ENCODE data around the gene PRSS12.
A peak's percentile ranks its signal among the peaks of the same experiment; 100 is the strongest.
"Not testable (repeated sequence)": the region's sequence is repeated elsewhere in the genome, so short reads cannot be mapped to it uniquely, and the experiment has no call there.

Gene PRSS12

DNA sequence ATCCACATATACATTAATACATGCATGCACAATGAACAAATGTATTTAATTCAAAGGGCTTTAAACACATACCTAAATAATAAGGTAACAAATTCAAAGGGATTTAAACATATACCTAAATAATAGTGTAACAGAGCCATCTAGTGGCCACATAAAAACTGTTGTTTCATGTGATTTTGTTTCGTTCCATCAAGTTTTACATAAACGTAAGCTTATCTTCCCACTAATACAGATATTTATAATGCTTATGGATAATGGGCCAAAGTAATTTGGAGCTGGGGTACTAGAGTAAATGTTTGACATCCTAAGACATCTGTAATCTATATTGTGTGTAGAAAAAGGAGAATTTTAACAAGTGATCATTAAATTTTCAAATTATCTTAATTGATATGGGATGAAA, 82.3 kb downstream of the PRSS12 start:
- DNase-seq = no peak
- H3K4me1 ChIP-seq (ENCODE audit: control insufficient read depth, insufficient read depth, low read length, poor library complexity, severe bottlenecking) = no peaks in the 10 kb centered on the region

DNA sequence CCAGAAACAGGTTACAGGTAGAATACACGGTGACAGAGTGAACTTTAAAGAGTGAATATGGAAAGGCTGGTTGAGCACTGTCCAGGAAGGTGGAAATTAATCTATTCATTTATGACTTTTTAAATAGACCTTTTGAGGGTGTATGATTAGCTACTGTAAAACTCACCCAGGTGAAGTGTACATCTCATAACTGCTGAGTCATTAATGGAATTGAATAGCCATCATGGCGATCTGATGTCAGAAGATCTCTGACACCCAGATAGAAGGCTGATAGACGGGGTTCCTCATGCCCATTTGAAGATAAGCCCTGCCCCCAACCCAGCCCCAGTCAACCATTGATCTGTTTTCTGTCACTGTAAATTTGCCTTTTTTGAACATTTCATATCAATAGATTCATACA, 84.0 kb downstream of the PRSS12 start:
- H3K36me3 ChIP-seq (ENCODE audit: control insufficient read depth, insufficient read depth, low read length) = no peaks in the 10 kb centered on the region
- no peaks in the 10 kb centered on the region for H3K27me3 ChIP-seq (replicated peaks; ENCODE audit: control insufficient read depth, insufficient read depth, low read length, poor library complexity, severe bottlenecking)
- H3K27ac ChIP-seq (ENCODE audit: insufficient read depth, low read length, poor library complexity, severe bottlenecking) = no peak overlapping the region
- DNase-seq = no peak
- no peak overlapping the region for H3K4me3 ChIP-seq (ENCODE audit: insufficient read depth, low read depth, low read length, poor library complexity, severe bottlenecking)
- H3K4me1 ChIP-seq (ENCODE audit: control insufficient read depth, insufficient read depth, low read length, poor library complexity, severe bottlenecking) = no peaks in the 10 kb centered on the region
- H3K9me3 ChIP-seq (ENCODE audit: control insufficient read depth, low read length) = no peaks in the 10 kb centered on the region

More for the DNA sequence above, 82.3 kb downstream of the PRSS12 start:
- Histone ChIP-seq H3K36me3 (ENCODE audit: control insufficient read depth, insufficient read depth, low read length) (no peaks in the 10 kb centered on the region), H3K27me3 (replicated peaks; ENCODE audit: control insufficient read depth, insufficient read depth, low read length, poor library complexity, severe bottlenecking) (no peaks in the 10 kb centered on the region), H3K4me3 (ENCODE audit: insufficient read depth, low read depth, low read length, poor library complexity, severe bottlenecking) (no peak overlapping the region), H3K27ac (ENCODE audit: insufficient read depth, low read length, poor library complexity, severe bottlenecking) (no peak overlapping the region), H3K9me3 (ENCODE audit: control insufficient read depth, low read length) (no peaks in the 10 kb centered on the region)

DNA sequence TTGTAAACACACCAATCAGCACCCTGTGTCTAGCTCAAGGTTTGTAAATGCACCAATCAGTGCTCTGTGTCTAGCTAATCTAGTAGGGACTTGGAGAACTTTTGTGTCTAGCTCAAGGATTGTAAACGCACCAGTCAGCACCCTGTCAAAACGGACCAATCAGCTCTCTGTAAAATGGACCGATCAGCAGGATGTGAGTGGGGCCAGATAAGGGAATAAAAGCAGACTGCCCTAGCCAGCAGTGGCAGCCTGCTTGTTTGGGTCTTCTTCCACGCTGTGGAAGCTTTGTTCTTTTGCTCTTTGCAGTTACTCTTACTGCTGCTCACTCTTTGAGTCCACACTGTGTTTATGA, 86.7 kb downstream of the PRSS12 start:
- not testable (repeated sequence) for H3K36me3 ChIP-seq (ENCODE audit: control insufficient read depth, insufficient read depth, low read length); DNase-seq; H3K27ac ChIP-seq (ENCODE audit: insufficient read depth, low read length, poor library complexity, severe bottlenecking); H3K4me3 ChIP-seq (ENCODE audit: insufficient read depth, low read depth, low read length, poor library complexity, severe bottlenecking); H3K9me3 ChIP-seq (ENCODE audit: control insufficient read depth, low read length); H3K4me1 ChIP-seq (ENCODE audit: control insufficient read depth, insufficient read depth, low read length, poor library complexity, severe bottlenecking); H3K27me3 ChIP-seq (replicated peaks; ENCODE audit: control insufficient read depth, insufficient read depth, low read length, poor library complexity, severe bottlenecking)

DNA sequence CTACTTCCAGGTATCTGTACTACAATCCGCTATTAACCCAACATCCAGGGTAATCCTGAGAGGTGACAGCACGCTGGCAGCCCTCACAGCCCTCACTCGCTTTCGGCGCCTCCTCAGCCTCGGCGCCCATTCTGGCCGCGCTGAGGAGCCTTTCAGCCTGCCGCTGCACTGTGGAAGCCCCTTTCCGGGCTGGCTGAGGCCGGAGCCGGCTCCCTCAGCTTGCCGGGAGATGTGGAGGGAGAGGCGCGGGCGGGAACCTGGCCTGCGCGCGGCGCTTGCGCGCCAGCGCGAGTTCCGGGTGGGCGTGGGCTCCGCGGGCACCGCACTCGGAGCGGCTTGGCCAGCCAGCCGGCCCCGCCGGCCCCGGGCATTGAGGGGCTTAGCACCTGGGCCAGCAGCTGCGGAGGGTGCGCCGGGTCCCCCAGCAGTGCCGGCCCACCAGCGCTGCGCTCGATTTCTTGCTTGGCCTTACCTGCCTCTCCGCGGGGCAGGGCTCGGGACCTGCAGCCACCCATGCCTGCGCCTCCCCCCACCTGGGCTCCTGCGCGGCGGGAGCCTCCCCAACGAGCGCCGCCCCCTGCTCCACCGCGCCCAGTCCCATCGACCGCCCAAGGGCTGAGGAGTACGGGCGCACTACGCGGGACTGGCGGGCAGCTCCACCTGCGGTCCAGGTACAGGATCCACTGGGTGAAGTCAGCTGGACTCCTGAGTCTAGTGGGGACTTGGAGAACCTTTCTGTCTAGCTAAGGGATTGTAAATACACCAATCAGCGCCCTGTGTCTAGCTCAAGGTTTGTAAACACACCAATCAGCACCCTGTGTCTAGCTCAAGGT, 87.3 kb downstream of the PRSS12 start:
- Histone ChIP-seq H3K27me3 (replicated peaks; ENCODE audit: control insufficient read depth, insufficient read depth, low read length, poor library complexity, severe bottlenecking) (no peaks in the 10 kb centered on the region), H3K4me3 (ENCODE audit: insufficient read depth, low read depth, low read length, poor library complexity, severe bottlenecking) (peak overlapping the region; percentile 47), H3K36me3 (ENCODE audit: control insufficient read depth, insufficient read depth, low read length) (no peaks in the 10 kb centered on the region), H3K9me3 (ENCODE audit: control insufficient read depth, low read length) (no peaks in the 10 kb centered on the region), H3K4me1 (ENCODE audit: control insufficient read depth, insufficient read depth, low read length, poor library complexity, severe bottlenecking) (no peaks in the 10 kb centered on the region), H3K27ac (ENCODE audit: insufficient read depth, low read length, poor library complexity, severe bottlenecking) (no peak overlapping the region)
- no peak for DNase-seq

DNA sequence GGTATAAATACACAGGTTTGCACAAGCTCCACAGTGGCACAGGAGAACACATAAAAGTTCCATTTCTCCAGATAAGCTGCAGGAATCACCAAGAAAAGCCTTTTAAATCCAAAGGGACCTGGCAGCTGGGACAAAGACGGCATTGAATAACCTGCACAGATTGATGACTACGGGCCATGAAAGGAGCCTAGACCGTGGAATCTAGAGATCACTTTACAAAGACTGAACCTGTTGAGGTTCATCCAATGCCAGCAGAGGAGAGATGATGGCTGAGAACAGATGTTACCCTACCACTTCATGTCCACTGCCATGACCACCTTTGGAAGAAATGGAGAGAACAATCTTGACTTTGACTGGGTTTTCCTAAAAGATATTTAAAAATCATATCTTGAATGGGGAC, 88.7 kb downstream of the PRSS12 start:
- Histone ChIP-seq H3K9me3 (ENCODE audit: control insufficient read depth, low read length) (no peaks in the 10 kb centered on the region), H3K4me1 (ENCODE audit: control insufficient read depth, insufficient read depth, low read length, poor library complexity, severe bottlenecking) (no peaks in the 10 kb centered on the region), H3K27me3 (replicated peaks; ENCODE audit: control insufficient read depth, insufficient read depth, low read length, poor library complexity, severe bottlenecking) (no peaks in the 10 kb centered on the region), H3K27ac (ENCODE audit: insufficient read depth, low read length, poor library complexity, severe bottlenecking) (no peak overlapping the region), H3K4me3 (ENCODE audit: insufficient read depth, low read depth, low read length, poor library complexity, severe bottlenecking) (no peak overlapping the region), H3K36me3 (ENCODE audit: control insufficient read depth, insufficient read depth, low read length) (no peaks in the 10 kb centered on the region)
- no peak for DNase-seq

DNA sequence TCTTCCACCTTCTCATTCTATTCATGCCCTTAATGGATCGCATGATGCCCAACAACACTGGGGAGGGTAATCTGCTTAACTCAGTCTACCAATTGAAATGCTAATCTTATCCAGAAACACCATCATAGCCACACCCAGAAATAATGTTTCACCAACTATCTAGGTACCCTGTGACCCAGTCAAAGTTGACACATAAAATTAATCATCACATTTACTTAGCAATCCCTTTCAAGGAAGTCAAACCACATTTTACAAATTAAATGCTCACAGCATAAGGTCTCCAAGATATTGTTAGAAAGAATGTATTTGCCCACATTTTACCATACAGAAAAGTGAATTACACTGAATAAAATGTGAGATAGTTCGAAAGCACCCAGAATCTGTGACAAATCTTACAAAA, 92.5 kb downstream of the PRSS12 start:
- H3K27ac ChIP-seq (ENCODE audit: insufficient read depth, low read length, poor library complexity, severe bottlenecking) = no peak overlapping the region
- H3K4me1 ChIP-seq (ENCODE audit: control insufficient read depth, insufficient read depth, low read length, poor library complexity, severe bottlenecking) = no peaks in the 10 kb centered on the region
- H3K36me3 ChIP-seq (ENCODE audit: control insufficient read depth, insufficient read depth, low read length) = no peaks in the 10 kb centered on the region
- no peak for DNase-seq
- no peaks in the 10 kb centered on the region for H3K27me3 ChIP-seq (replicated peaks; ENCODE audit: control insufficient read depth, insufficient read depth, low read length, poor library complexity, severe bottlenecking)
- no peaks in the 10 kb centered on the region for H3K9me3 ChIP-seq (ENCODE audit: control insufficient read depth, low read length)
- no peak overlapping the region for H3K4me3 ChIP-seq (ENCODE audit: insufficient read depth, low read depth, low read length, poor library complexity, severe bottlenecking)

DNA sequence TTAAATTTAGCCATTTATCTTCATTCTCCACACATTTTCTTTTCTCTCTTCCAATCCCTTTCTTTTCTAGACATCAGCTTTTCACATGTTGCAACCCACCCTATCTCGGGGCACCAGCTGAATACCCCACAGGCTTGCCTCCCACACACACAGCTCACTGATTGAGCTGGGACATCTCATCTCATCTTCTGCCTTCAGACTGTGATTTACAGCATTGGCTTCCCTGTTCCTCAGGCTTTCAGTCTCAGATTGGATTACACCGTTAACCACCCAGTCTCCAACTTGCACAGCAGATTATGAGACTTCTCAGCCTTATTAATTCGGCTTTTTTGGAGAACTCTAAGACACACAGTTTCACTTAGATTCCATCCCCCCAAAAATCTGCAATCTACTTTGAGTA, 93.7 kb downstream of the PRSS12 start:
- no peak for DNase-seq
- Histone ChIP-seq H3K36me3 (ENCODE audit: control insufficient read depth, insufficient read depth, low read length) (no peaks in the 10 kb centered on the region), H3K27ac (ENCODE audit: insufficient read depth, low read length, poor library complexity, severe bottlenecking) (no peak overlapping the region), H3K9me3 (ENCODE audit: control insufficient read depth, low read length) (no peaks in the 10 kb centered on the region), H3K4me3 (ENCODE audit: insufficient read depth, low read depth, low read length, poor library complexity, severe bottlenecking) (no peak overlapping the region), H3K4me1 (ENCODE audit: control insufficient read depth, insufficient read depth, low read length, poor library complexity, severe bottlenecking) (no peaks in the 10 kb centered on the region), H3K27me3 (replicated peaks; ENCODE audit: control insufficient read depth, insufficient read depth, low read length, poor library complexity, severe bottlenecking) (no peaks in the 10 kb centered on the region)

DNA sequence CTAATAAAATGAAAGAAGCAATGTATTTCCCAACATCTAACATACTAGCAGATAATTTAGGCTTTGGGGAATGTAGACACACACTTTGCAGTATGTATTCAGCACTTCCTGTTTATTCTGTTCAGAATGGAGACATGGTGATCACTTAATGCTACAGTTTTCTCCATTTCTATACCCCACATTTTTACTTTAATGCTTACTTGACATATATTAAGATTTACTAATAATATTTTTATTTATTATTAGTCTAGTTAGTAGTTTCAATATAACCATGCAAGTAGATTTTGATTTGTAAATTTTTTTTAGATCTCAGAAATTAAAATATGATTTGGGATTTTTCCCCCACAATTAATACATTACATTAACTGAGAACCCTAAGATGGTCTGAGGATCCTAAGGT, 98.4 kb downstream of the PRSS12 start:
- Histone ChIP-seq H3K4me1 (ENCODE audit: control insufficient read depth, insufficient read depth, low read length, poor library complexity, severe bottlenecking) (no peaks in the 10 kb centered on the region), H3K27ac (ENCODE audit: insufficient read depth, low read length, poor library complexity, severe bottlenecking) (no peak overlapping the region), H3K36me3 (ENCODE audit: control insufficient read depth, insufficient read depth, low read length) (no peaks in the 10 kb centered on the region), H3K27me3 (replicated peaks; ENCODE audit: control insufficient read depth, insufficient read depth, low read length, poor library complexity, severe bottlenecking) (no peaks in the 10 kb centered on the region), H3K4me3 (ENCODE audit: insufficient read depth, low read depth, low read length, poor library complexity, severe bottlenecking) (no peak overlapping the region), H3K9me3 (ENCODE audit: control insufficient read depth, low read length) (no peaks in the 10 kb centered on the region)
- no peak for DNase-seq

DNA sequence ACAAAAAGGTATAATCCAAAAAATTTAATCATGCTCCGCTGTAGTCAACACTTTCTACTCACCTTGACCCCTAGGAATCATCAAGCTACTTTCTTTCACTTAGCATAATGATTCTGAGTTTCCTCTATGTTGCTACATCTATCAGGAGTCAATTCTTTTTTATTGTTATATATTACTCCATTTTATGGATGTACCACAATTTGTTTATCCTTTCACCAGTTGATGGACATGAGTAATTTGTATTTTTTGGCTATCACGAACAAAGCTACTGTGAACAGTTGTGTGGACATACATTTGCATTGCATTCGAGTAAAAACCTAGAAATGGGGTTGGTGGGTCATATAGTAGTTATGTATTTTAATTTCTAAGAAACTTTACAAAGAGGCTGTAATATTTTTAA, 102.9 kb downstream of the PRSS12 start:
- no peak overlapping the region for H3K4me3 ChIP-seq (ENCODE audit: insufficient read depth, low read depth, low read length, poor library complexity, severe bottlenecking)
- no peak overlapping the region for H3K27ac ChIP-seq (ENCODE audit: insufficient read depth, low read length, poor library complexity, severe bottlenecking)
- H3K4me1 ChIP-seq (ENCODE audit: control insufficient read depth, insufficient read depth, low read length, poor library complexity, severe bottlenecking) = no peaks in the 10 kb centered on the region
- no peak for DNase-seq
- H3K27me3 ChIP-seq (replicated peaks; ENCODE audit: control insufficient read depth, insufficient read depth, low read length, poor library complexity, severe bottlenecking) = no peaks in the 10 kb centered on the region
- H3K9me3 ChIP-seq (ENCODE audit: control insufficient read depth, low read length) = no peaks in the 10 kb centered on the region
- H3K36me3 ChIP-seq (ENCODE audit: control insufficient read depth, insufficient read depth, low read length) = no peaks in the 10 kb centered on the region

DNA sequence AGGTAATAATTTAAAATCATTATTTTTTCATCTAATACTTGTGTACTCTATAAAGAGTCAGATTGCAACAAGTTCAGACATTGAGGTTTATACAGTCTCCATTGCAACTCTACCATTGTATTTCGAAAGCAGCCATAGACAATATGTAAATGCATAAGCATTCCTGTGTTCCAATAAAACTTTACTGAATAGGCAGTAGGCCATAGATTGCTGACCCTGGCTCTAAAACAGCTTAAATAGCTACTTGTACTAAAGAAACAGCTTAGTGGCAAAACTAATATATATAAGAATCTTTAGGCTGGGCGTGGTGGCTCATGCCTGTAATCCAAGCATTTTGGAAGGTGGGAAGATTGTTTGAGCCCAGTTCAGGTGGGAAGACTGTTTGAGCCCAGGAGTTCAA, 115.3 kb downstream of the PRSS12 start:
- no peaks in the 10 kb centered on the region for H3K9me3 ChIP-seq (ENCODE audit: control insufficient read depth, low read length)
- no peaks in the 10 kb centered on the region for H3K27me3 ChIP-seq (replicated peaks; ENCODE audit: control insufficient read depth, insufficient read depth, low read length, poor library complexity, severe bottlenecking)
- no peaks in the 10 kb centered on the region for H3K36me3 ChIP-seq (ENCODE audit: control insufficient read depth, insufficient read depth, low read length)
- H3K4me1 ChIP-seq (ENCODE audit: control insufficient read depth, insufficient read depth, low read length, poor library complexity, severe bottlenecking) = no peaks in the 10 kb centered on the region
- no peak for DNase-seq
- H3K4me3 ChIP-seq (ENCODE audit: insufficient read depth, low read depth, low read length, poor library complexity, severe bottlenecking) = no peak overlapping the region
- H3K27ac ChIP-seq (ENCODE audit: insufficient read depth, low read length, poor library complexity, severe bottlenecking) = no peak overlapping the region
